Mononuclear cell (primary cell): Measurements from ENCODE around the gene TMEM272. TPM values are rescaled to one million over a fixed set of nuclear protein-coding genes. Genes with fewer than 3 reads are reported as not detected.
"Not testable (repeated sequence)": the region's sequence is repeated elsewhere in the genome, so short reads cannot be mapped to it uniquely, and the experiment has no call there.

Experiments used
- H3K27me3 ChIP-seq: 2 replicates; pipeline ENCODE4 v1.6.0; 2011; ENCODE audit warnings: low read length, control low read depth; ENCODE audit not compliant: insufficient read depth
- H3K4me1 ChIP-seq: 2 replicates; pipeline ENCODE4 v1.5.1; 2011; ENCODE audit warnings: mild to moderate bottlenecking, low read length, control low read depth; ENCODE audit not compliant: insufficient read depth
- H3K4me3 ChIP-seq: 2 replicates; pipeline ENCODE4 v1.5.1; 2011; ENCODE audit warnings: mild to moderate bottlenecking, low read length, moderate library complexity
- H3K9me3 ChIP-seq: 2 replicates; pipeline ENCODE4 v1.5.1; 2011; ENCODE audit warnings: low read depth, mild to moderate bottlenecking, control low read depth, low read length
- total RNA-seq: library from RNA; depleted of rRNA; stranded (reverse); fragments of >200 nt; gene quantifications from one replicate; pipeline ENCODE4 v1.2.3, GENCODE V29; 2012

The TMEM272 gene
- total RNA-seq, 1 donor, result 1.0 TPM

GRCh38 chr13:51839711-51840540 is 5.1 kb downstream of the TMEM272 start:
- H3K4me1 ChIP-seq, result peaks cover 2% of the 10 kb centered on the region
- no peak overlapping the region for H3K4me3 ChIP-seq
- H3K27me3 ChIP-seq, result no peaks in the 10 kb centered on the region
- no peaks in the 10 kb centered on the region for H3K9me3 ChIP-seq

GRCh38 chr13:51838240-51838846 is 6.6 kb downstream of the TMEM272 start:
- no peaks in the 10 kb centered on the region for H3K9me3 ChIP-seq
- H3K27me3 ChIP-seq, result no peaks in the 10 kb centered on the region
- peaks cover 6% of the 10 kb centered on the region for H3K4me1 ChIP-seq
- H3K4me3 ChIP-seq, result no peak overlapping the region

GRCh38 chr13:51837016-51837415 is 8.0 kb downstream of the TMEM272 start:
- H3K9me3 ChIP-seq, result no peaks in the 10 kb centered on the region

GRCh38 chr13:51834581-51835171 is 10.3 kb downstream of the TMEM272 start:
- peaks cover 40% of the 10 kb centered on the region for H3K4me1 ChIP-seq
- H3K9me3 ChIP-seq, result no peaks in the 10 kb centered on the region

More at GRCh38 chr13:51837016-51837415, 8.0 kb downstream of the TMEM272 start:
- H3K4me1 ChIP-seq, result peaks cover 17% of the 10 kb centered on the region
- no peak overlapping the region for H3K4me3 ChIP-seq
- no peaks in the 10 kb centered on the region for H3K27me3 ChIP-seq

GRCh38 chr13:51833980-51834379 is 11.0 kb downstream of the TMEM272 start:
- no peaks in the 10 kb centered on the region for H3K27me3 ChIP-seq
- H3K4me1 ChIP-seq, result peaks cover 46% of the 10 kb centered on the region
- no peaks in the 10 kb centered on the region for H3K9me3 ChIP-seq
- H3K4me3 ChIP-seq, result no peak overlapping the region

More at GRCh38 chr13:51834581-51835171, 10.3 kb downstream of the TMEM272 start:
- H3K27me3 ChIP-seq, result no peaks in the 10 kb centered on the region
- H3K4me3 ChIP-seq, result no peak overlapping the region

- Histone ChIP-seq H3K4me1 (peaks cover 59% of the 10 kb centered on the region), H3K27me3 (no peaks in the 10 kb centered on the region), H3K9me3 (no peaks in the 10 kb centered on the region), H3K4me3 (no peak overlapping the region)
Measured at GRCh38 chr13:51832471-51833152, 12.4 kb downstream of the TMEM272 start.

GRCh38 chr13:51831519-51831918 is 13.5 kb downstream of the TMEM272 start:
- no peaks in the 10 kb centered on the region for H3K9me3 ChIP-seq
- H3K27me3 ChIP-seq, result no peaks in the 10 kb centered on the region
- peaks cover 70% of the 10 kb centered on the region for H3K4me1 ChIP-seq
- H3K4me3 ChIP-seq, result no peak overlapping the region

- Histone ChIP-seq H3K9me3 (no peaks in the 10 kb centered on the region), H3K4me1 (peaks cover 86% of the 10 kb centered on the region), H3K27me3 (no peaks in the 10 kb centered on the region), H3K4me3 (no peak overlapping the region)
Measured at GRCh38 chr13:51829568-51829899, 15.4 kb downstream of the TMEM272 start.

GRCh38 chr13:51828730-51829567 is 16.0 kb downstream of the TMEM272 start:
- no peaks in the 10 kb centered on the region for H3K27me3 ChIP-seq
- no peaks in the 10 kb centered on the region for H3K9me3 ChIP-seq
- peaks cover 90% of the 10 kb centered on the region for H3K4me1 ChIP-seq
- no peak overlapping the region for H3K4me3 ChIP-seq

GRCh38 chr13:51827254-51827653 is 17.7 kb downstream of the TMEM272 start:
- H3K4me3 ChIP-seq, result no peak overlapping the region
- H3K9me3 ChIP-seq, result no peaks in the 10 kb centered on the region

GRCh38 chr13:51826606-51827005 is 18.4 kb downstream of the TMEM272 start:
- H3K4me3 ChIP-seq, result no peak overlapping the region
- H3K9me3 ChIP-seq, result no peaks in the 10 kb centered on the region
- H3K27me3 ChIP-seq, result no peaks in the 10 kb centered on the region
- peaks cover 98% of the 10 kb centered on the region for H3K4me1 ChIP-seq

More at GRCh38 chr13:51827254-51827653, 17.7 kb downstream of the TMEM272 start:
- Histone ChIP-seq H3K4me1 (peaks cover 98% of the 10 kb centered on the region), H3K27me3 (no peaks in the 10 kb centered on the region)

- Histone ChIP-seq H3K27me3 (no peaks in the 10 kb centered on the region), H3K4me3 (no peak overlapping the region), H3K4me1 (peaks cover 98% of the 10 kb centered on the region), H3K9me3 (no peaks in the 10 kb centered on the region)
Measured at GRCh38 chr13:51825681-51826254, 19.2 kb downstream of the TMEM272 start.

- peak overlapping the region; percentile 35 for H3K4me3 ChIP-seq
- peaks cover 98% of the 10 kb centered on the region for H3K4me1 ChIP-seq
- no peaks in the 10 kb centered on the region for H3K9me3 ChIP-seq
- no peaks in the 10 kb centered on the region for H3K27me3 ChIP-seq
Measured at GRCh38 chr13:51825165-51825592, 19.8 kb downstream of the TMEM272 start.

GRCh38 chr13:51824712-51825111 is 20.3 kb downstream of the TMEM272 start:
- H3K4me3 ChIP-seq, result peak overlapping the region; percentile 35

More at GRCh38 chr13:51824712-51825111, 20.3 kb downstream of the TMEM272 start:
- H3K27me3 ChIP-seq, H3K9me3 ChIP-seq: not testable (repeated sequence)
- peaks cover 98% of the 10 kb centered on the region for H3K4me1 ChIP-seq
